GM13977 (cell line): ENCODE measurements around the gene PLB1.

ENCODE experiments used
- DNase-seq: peaks from one replicate; pipeline ENCODE4 v3.0.0; 2012; ENCODE audit warnings: low spot score
- in situ Hi-C: fragments of 300-500 bp; cut with MboI; formaldehyde crosslinking; loops from one replicate; pipeline ENCODE4 v1.12.0; 2022; ENCODE audit warnings: low sequenced_read_pairs, low pct_unique_long_range_greater_than_20kb, mixed read lengths, inconsistent platforms; ENCODE audit not compliant: unreplicated experiment
- TF ChIP-seq, protein P1 (sequence below): IDR thresholded peaks from 2 replicates; pipeline ENCODE4 v1.5.1; 2012; ENCODE audit warnings: mild to moderate bottlenecking, control low read depth; ENCODE audit not compliant: insufficient read depth; ENCODE audit errors: extremely low read depth, missing control alignments

The PLB1 gene

DNA sequence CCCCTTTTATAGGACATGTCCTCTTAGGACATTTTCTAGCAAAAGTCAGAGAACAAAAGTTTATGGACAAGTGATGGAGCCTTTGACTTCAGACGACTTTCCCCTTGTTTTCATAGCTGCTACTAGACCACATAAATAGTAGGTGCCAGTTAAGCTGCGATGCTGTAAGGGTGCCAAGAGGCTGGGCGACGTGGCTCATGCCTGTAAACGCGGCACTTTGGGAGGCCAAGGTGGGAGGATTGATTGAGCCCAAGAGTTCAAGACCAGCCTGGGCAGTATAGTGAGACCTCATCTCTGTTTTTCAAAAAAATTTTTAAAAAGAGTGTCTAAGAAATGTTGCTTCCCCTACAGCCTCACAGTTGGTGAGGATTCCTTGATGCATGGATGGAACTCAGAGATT lies 2.2 kb upstream of the PLB1 start:
- TF ChIP-seq, protein P1, sequence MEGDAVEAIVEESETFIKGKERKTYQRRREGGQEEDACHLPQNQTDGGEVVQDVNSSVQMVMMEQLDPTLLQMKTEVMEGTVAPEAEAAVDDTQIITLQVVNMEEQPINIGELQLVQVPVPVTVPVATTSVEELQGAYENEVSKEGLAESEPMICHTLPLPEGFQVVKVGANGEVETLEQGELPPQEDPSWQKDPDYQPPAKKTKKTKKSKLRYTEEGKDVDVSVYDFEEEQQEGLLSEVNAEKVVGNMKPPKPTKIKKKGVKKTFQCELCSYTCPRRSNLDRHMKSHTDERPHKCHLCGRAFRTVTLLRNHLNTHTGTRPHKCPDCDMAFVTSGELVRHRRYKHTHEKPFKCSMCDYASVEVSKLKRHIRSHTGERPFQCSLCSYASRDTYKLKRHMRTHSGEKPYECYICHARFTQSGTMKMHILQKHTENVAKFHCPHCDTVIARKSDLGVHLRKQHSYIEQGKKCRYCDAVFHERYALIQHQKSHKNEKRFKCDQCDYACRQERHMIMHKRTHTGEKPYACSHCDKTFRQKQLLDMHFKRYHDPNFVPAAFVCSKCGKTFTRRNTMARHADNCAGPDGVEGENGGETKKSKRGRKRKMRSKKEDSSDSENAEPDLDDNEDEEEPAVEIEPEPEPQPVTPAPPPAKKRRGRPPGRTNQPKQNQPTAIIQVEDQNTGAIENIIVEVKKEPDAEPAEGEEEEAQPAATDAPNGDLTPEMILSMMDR, result no peak
- in situ Hi-C loops, result no loop called here
- DNase-seq, result no peak

DNA sequence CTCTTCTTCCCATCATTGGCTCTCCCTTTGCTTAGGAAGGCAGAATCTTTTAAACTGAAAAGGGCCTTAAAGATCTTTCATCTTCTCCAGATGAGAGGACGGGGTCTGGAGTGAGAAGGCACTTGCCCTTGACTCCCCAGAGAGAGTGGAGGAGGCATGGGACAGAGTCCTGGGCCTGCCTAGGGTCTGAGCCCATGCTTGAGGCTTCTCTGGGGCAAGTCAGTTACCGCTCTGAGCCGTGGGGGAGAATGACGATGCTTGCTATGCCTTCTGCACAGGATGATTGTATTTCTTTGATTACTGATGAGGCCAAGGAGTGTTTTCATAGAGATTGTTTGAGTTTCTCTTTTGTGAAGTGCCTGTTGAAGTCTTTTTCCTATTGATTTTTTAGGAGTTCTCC lies 921 bp downstream of the PLB1 start:
- TF ChIP-seq, protein P1, result no peak
- in situ Hi-C loops, result no loop called here
- DNase-seq, result no peak

GRCh38 chr2:28497206-28497605 lies 1.3 kb downstream of the PLB1 start:
- in situ Hi-C loops, result no loop called here
- TF ChIP-seq, protein P1, result no peak
- no peak for DNase-seq

DNA sequence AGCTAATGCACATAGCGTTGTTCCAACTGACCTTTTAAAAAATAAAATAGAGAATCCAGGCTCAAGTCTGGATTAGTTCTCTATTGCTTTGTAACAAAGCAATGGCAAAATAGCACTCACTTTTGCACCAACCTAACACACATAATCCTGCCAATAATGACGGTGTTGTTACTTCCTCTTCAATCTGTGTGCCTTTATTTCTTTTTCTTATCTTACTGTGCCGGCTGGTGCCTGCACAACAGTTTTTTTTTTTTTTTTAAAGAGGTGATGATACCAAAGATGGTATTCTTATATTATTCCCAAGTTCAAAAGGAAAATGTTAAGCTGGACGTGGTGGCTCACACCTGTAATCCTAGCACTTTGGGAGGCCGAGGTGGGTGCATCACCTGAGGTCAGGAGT lies 3.4 kb downstream of the PLB1 start:
- TF ChIP-seq, protein P1, result no peak
- no peak for DNase-seq
- in situ Hi-C loops, result no loop called here

GRCh38 chr2:28505361-28505760 lies 9.5 kb downstream of the PLB1 start:
- in situ Hi-C loops, result no loop called here
- DNase-seq, result no peak
- TF ChIP-seq, protein P1, result no peak

DNA sequence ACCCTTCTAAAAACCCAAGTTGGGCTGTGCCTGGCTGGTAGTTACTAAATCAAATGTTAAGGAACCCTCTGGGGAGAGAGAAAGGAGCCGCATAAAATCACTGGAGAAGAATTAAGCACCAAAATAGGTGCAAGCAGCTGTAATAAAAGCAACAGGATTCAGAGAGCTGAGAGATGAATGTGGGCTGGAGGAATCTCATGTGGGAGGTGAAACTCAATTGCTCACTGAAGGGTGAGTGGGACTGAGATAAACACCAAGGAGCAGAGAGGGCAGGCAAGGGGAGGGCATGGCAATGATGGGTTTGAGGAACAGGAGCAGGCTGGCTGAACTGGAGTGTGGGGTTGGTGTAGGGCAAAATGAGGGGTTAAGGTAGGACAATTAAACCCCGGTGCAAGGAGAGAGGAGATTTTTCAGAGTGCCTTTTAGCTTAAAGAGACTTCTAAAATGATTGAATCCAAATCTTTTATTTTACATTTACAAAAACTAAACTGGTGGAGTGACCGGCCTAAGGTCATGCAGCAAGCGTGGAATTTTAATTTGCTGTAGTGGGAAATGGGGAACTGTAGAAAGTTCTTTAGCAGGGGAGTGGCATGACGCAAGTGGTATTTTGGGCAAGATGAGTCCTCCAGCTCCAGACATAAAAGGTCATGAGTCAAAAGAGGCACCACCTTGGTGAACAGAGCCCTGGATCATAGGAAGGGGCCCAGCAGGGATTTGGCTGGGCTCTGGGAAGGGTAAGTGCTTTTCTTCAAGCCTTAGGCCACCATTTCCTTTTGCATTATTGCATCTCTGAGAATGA lies 10.5 kb downstream of the PLB1 start:
- TF ChIP-seq, protein P1, result no peak
- in situ Hi-C loops, result no loop called here
- no peak for DNase-seq
